Psoas muscle (tissue), 8 donors: ENCODE results near the gene TMEM273. TPM values are rescaled to one million over a fixed set of nuclear protein-coding genes. Genes with fewer than 3 reads are reported as not detected.

ENCODE experiments used
- ATAC-seq, 4 donors: fragments of 200-7000 bp; cut with Tn5 transposase; one replicate each; pipeline ENCODE4 v1.9.1; 2020; ENCODE audit warnings: moderate library complexity in 3 of 4, mild to moderate bottlenecking in 2 of 4
- DNase-seq, 2 donors: peaks; one replicate each; pipeline ENCODE4 v3.0.0-alpha.2; 2020
- H3K27ac ChIP-seq: fragments of 200-600 bp; one replicate; pipeline ENCODE4 v1.8.0; 2022
- H3K27me3 ChIP-seq, 3 donors: fragments of 200-600 bp in 1 of 3; one replicate each; pipeline versions ENCODE4 v1.6.1 to v1.8.0; 2013 to 2022; ENCODE audit warnings: low read length in 2 of 3, mild to moderate bottlenecking in 2 of 3, moderate library complexity in 1 of 3; ENCODE audit not compliant: insufficient read depth in 3 of 3
- H3K36me3 ChIP-seq, 2 donors: fragments of 200-600 bp in 1 of 2; one replicate each; pipeline versions ENCODE4 v1.6.1 to v1.8.0; 2013 to 2022; ENCODE audit warnings: low read depth in 1 of 2, mild to moderate bottlenecking in 1 of 2, moderate library complexity in 1 of 2; ENCODE audit not compliant: insufficient read depth in 1 of 2
- H3K4me1 ChIP-seq: fragments of 200-600 bp; one replicate; pipeline ENCODE4 v1.8.0; 2022
- H3K4me3 ChIP-seq: fragments of 200-600 bp; one replicate; pipeline ENCODE4 v1.8.0; 2022; ENCODE audit warnings: mild to moderate bottlenecking
- H3K9me3 ChIP-seq: fragments of 200-600 bp; one replicate; pipeline ENCODE4 v1.8.0; 2022
- WGBS, 3 donors: extraction: QIAGEN DNeasy Blood & Tissue Kit; methylation state at CpG; one replicate each; pipeline versions ENCODE4 v1.1.6 to v1.1.7; 2013; 5-methylcytosine and 5-hydroxymethylcytosine counted together
- intact Hi-C, 2 donors: fragments of 100-400 bp; cut with DNase I; formaldehyde crosslinking; loops; one replicate each; pipeline versions ENCODE4 v1.11.0 to v1.14.2; 2022
- polyA plus RNA-seq, 3 donors: library from polyadenylated mRNA; stranded (reverse); fragments of 200-250 nt; gene quantifications; one replicate each; pipeline ENCODE4 v1.2.3, GENCODE V29; 2013
- total RNA-seq, 4 donors: library from RNA; stranded (reverse); fragmentation: NEBNext Ultra II Directional in 2 of 4; extraction: Animal tissue kit (Norgen Biotek cat#: 25700) in 2 of 4; gene quantifications; one replicate each; pipeline versions ENCODE4 v1.2.1 to v1.2.4, GENCODE V29; 2021 to 2023
- TF ChIP-seq, protein P1 (sequence below): fragments of 200-600 bp; IDR thresholded peaks from one replicate; pipeline ENCODE4 v1.8.0; 2022; ENCODE audit warnings: antibody characterized with exemption
- donor health status: healthy with polysubstance abuse.
- donor health status: DM: no; HTN: no; CAD: no; lungs with moderate emphysema.
- donor health status: Bipolar disorder and iron deficiency.
- donor health status: healthy.
- donor health status: DM: yes; HTN: yes; CAD: no.
- donor health status: DM: no; HTN: no; CAD: no.
- donor health status: DM: no; HTN: no; CAD: no.
- donor health status: DM: yes; HTN: yes; CAD: no.

The TMEM273 gene
- total and polyA plus RNA-seq, 7 donors, result 3.5 to 12.0 (median 7.7) TPM

GRCh38 chr10:49153971-49154370, 34.2 kb downstream of the TMEM273 start:
- whole genome bisulfite sequencing, 3 donors, result 93 to 100% (median 95%) methylated on average over 1 of the region's 1 CpG
- Histone ChIP-seq H3K9me3 (no peaks in the 10 kb centered on the region), H3K4me1 (no peaks in the 10 kb centered on the region), H3K27me3 (no peaks in the 10 kb centered on the region), H3K27ac (no peak overlapping the region), H3K36me3 (no peaks in the 10 kb centered on the region), H3K4me3 (no peak overlapping the region)
- ATAC-seq (no peak), DNase-seq (no peak)
- TF ChIP-seq, protein P1, sequence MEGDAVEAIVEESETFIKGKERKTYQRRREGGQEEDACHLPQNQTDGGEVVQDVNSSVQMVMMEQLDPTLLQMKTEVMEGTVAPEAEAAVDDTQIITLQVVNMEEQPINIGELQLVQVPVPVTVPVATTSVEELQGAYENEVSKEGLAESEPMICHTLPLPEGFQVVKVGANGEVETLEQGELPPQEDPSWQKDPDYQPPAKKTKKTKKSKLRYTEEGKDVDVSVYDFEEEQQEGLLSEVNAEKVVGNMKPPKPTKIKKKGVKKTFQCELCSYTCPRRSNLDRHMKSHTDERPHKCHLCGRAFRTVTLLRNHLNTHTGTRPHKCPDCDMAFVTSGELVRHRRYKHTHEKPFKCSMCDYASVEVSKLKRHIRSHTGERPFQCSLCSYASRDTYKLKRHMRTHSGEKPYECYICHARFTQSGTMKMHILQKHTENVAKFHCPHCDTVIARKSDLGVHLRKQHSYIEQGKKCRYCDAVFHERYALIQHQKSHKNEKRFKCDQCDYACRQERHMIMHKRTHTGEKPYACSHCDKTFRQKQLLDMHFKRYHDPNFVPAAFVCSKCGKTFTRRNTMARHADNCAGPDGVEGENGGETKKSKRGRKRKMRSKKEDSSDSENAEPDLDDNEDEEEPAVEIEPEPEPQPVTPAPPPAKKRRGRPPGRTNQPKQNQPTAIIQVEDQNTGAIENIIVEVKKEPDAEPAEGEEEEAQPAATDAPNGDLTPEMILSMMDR, result no peak
- intact Hi-C loops, result no loop called here

- H3K27me3 ChIP-seq, result no peaks in the 10 kb centered on the region
- WGBS, 3 donors, result 50 to 78% (median 64%) methylated on average over 4 of the region's 4 CpGs
- no peak overlapping the region for H3K4me3 ChIP-seq
- ATAC-seq (no peak), DNase-seq (no peak)
- H3K36me3 ChIP-seq, result no peaks in the 10 kb centered on the region
- H3K27ac ChIP-seq, result no peak overlapping the region
- TF ChIP-seq, protein P1, result no peak
- no peaks in the 10 kb centered on the region for H3K4me1 ChIP-seq
- intact Hi-C loops, result no loop called here
- no peaks in the 10 kb centered on the region for H3K9me3 ChIP-seq
Measured at GRCh38 chr10:49153115-49153514, 35.1 kb downstream of the TMEM273 start.

- H3K27ac ChIP-seq, result no peak overlapping the region
- WGBS, 3 donors, result 86 to 89% (median 88%) methylated on average over 4 of the region's 4 CpGs
- no peak for ATAC-seq
- intact Hi-C loops, result no loop called here
- H3K36me3 ChIP-seq, result no peaks in the 10 kb centered on the region
- TF ChIP-seq, protein P1, result no peak
- no peaks in the 10 kb centered on the region for H3K27me3 ChIP-seq
- no peak overlapping the region for H3K4me3 ChIP-seq
- H3K9me3 ChIP-seq, result no peaks in the 10 kb centered on the region
- H3K4me1 ChIP-seq, result no peaks in the 10 kb centered on the region
- no peak for DNase-seq
Measured at GRCh38 chr10:49152663-49153062, 35.5 kb downstream of the TMEM273 start.

DNA sequence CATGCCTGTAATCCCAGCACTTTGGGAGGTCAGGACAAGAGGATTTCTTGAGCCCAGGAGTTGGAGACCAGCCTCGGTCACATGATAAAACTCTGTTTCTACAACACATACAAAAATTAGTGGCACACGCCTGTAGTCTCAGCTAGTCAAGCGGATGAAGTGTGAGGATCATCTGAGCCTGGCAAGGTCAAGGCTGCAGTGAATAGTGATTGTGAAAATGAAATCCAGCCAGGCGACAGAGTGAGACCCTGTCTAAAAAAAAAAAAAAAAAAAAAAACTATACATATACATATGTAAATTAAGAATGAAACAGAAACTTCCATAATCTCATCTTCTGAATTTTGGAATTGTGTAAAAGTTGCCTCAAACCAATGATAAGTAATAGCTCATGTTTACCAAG, 36.2 kb downstream of the TMEM273 start:
- H3K4me3 ChIP-seq, result no peak overlapping the region
- H3K27ac ChIP-seq, result no peak overlapping the region
- no peaks in the 10 kb centered on the region for H3K9me3 ChIP-seq
- TF ChIP-seq, protein P1, result no peak
- no peaks in the 10 kb centered on the region for H3K4me1 ChIP-seq
- DNase-seq (no peak), ATAC-seq (no peak)
- intact Hi-C loops, result no loop called here
- 94 to 98% (median 97%) methylated on average over 4 of the region's 4 CpGs for WGBS, 3 donors
- H3K27me3 ChIP-seq, result no peaks in the 10 kb centered on the region
- no peaks in the 10 kb centered on the region for H3K36me3 ChIP-seq

- no peak overlapping the region for H3K4me3 ChIP-seq
- ATAC-seq, result no peak
- no peak overlapping the region for H3K27ac ChIP-seq
- intact Hi-C loops, result no loop called here
- H3K36me3 ChIP-seq, result no peaks in the 10 kb centered on the region
- TF ChIP-seq, protein P1, result no peak
- 84 to 94% (median 88%) methylated on average over 1 of the region's 1 CpG for WGBS, 3 donors
- H3K27me3 ChIP-seq, result no peaks in the 10 kb centered on the region
- no peaks in the 10 kb centered on the region for H3K4me1 ChIP-seq
- no peaks in the 10 kb centered on the region for H3K9me3 ChIP-seq
- DNase-seq, result no peak
Measured at GRCh38 chr10:49151481-49151880, 36.7 kb downstream of the TMEM273 start.
